GM19035 (cell line): ENCODE measurements around the gene HDAC7.

ENCODE experiments used
- ATAC-seq: cut with Tn5 transposase; IDR thresholded peaks from one replicate; pipeline ENCODE4 v1.9.1; 2021; ENCODE audit not compliant: unreplicated experiment

HDAC7 gene

GRCh38 chr12:47795121-47795813 lies 24.4 kb downstream of the HDAC7 start:
- no peak for ATAC-seq

- no peak for ATAC-seq
Observed at GRCh38 chr12:47794679-47795078, 25.0 kb downstream of the HDAC7 start.

GRCh38 chr12:47793015-47793681 lies 26.6 kb downstream of the HDAC7 start:
- no peak for ATAC-seq

- no peak for ATAC-seq
Observed at GRCh38 chr12:47791874-47792273, 27.8 kb downstream of the HDAC7 start.

- no peak for ATAC-seq
Observed at GRCh38 chr12:47791351-47791746, 28.4 kb downstream of the HDAC7 start.

- ATAC-seq: no peak
Observed at GRCh38 chr12:47790676-47791350, 28.9 kb downstream of the HDAC7 start.

- ATAC-seq: no peak
Observed at GRCh38 chr12:47789712-47790489, 29.8 kb downstream of the HDAC7 start.

- ATAC-seq: no peak
Observed at GRCh38 chr12:47789141-47789540, 30.6 kb downstream of the HDAC7 start.

- no peak for ATAC-seq
Observed at GRCh38 chr12:47787596-47788319, 31.9 kb downstream of the HDAC7 start.

- no peak for ATAC-seq
Observed at GRCh38 chr12:47786662-47787280, 32.9 kb downstream of the HDAC7 start.

- ATAC-seq: no peak
Observed at GRCh38 chr12:47785887-47786661, 33.6 kb downstream of the HDAC7 start.

GRCh38 chr12:47785036-47785886 lies 34.4 kb downstream of the HDAC7 start:
- ATAC-seq: no peak

- ATAC-seq: no peak
Observed at GRCh38 chr12:47783821-47784819, 35.6 kb downstream of the HDAC7 start.

- no peak for ATAC-seq
Observed at GRCh38 chr12:47783024-47783755, 36.5 kb downstream of the HDAC7 start.

GRCh38 chr12:47782372-47782770 lies 37.3 kb downstream of the HDAC7 start:
- ATAC-seq: no peak

- no peak for ATAC-seq
Observed at GRCh38 chr12:47781479-47782371, 38.0 kb downstream of the HDAC7 start.
